CD4-positive, alpha-beta T cell treated with Interleukin-2 at 100 ng/mL for 4 hours (primary cell): ENCODE results near the gene HLA-DPA1.
A peak's percentile ranks its signal among the peaks of the same experiment; 100 is the strongest.

ENCODE experiments used
- DNase-seq: peaks from one replicate; pipeline ENCODE4 v3.0.0-alpha.2; 2020; ENCODE audit warnings: low spot score

HLA-DPA1 gene

DNA sequence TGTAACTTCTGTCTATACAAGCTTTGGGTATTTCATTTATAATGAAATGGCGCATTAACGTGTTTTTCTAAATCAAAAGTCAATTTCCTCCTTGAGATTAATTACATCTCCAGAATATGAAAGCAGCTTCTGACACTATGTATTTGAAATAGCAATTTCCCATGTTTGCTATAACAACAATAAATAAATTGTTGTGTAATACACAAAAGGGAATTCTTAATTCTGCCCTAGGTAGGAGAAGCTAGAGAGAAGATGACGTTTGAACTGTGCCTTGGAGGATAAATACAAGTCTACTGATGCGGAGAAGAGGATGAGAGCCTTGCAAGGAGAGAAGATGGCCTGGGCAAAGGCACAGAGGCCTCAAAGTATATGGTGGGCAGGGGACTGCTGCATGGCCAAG is 56.4 kb downstream of the HLA-DPA1 start:
- no peak for DNase-seq

DNA sequence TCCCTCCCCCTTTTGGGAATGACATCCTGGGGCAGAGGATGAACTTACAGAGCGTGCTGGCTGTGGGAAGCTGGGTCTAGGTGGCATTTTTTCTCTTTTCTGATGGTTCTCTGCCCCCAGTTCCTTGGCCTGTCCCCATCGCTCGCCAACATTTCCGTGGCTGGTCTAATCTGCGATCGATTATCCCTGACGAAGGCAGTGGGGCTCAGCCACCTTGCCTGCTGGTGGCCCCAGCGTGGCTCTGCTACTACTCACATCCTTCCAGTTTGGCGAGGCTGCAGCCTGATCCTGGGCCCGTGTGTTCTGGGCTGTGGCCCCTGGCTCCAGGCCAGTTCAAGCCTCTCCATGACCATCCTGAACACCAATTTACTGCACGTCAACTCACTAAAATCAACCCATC is 57.7 kb downstream of the HLA-DPA1 start:
- no peak for DNase-seq

DNA sequence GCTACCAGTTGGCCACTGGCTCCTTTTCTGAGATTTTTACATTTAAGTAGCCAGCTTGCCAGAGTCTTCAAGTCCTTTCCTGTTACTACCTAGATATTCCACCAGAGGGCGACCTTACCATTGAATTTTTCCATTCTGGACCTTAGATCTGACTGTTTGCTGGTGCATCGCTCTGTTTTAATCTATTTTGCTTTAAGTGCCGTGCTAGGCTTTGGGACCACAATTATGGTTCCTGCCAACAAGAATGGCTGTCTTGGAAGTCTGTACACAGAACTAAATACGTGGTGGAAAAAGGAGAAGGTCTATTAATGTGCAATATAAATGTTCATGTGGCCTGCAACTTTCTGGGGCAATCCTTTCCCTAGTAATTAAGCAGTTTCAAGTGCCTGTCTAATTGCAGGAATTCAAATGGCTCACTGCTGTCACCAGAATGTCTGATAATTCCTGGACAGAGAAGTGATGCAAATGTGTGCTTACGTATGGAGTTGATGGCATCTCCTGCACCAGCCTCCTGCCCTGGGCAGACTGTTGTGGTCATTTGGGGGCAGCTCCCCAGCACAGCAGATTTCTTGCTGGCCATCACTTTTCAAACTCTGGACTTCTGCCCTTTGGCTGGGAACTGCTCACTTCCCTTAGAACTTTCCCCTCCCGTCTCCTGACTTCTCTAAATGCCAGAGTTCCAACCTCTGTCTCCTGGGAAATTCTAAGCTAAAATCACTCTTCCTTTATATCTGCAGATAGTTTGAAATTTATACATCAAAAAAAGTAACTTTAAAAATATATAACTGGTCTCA is 58.4 kb downstream of the HLA-DPA1 start:
- peak; percentile 86 for DNase-seq
